ENCODE data around the gene POC5. TPM values are rescaled to one million over a fixed set of nuclear protein-coding genes. Genes with fewer than 3 reads are reported as not detected.

The POC5 gene
- total and polyA plus RNA-seq, 2 of the 13 experiments (the other 11 are each of a cell fraction or from before 2014, with no cell fraction given): 6.9 to 9.3 TPM

GRCh38 chr5:75706016-75706415 is 11.2 kb downstream of the POC5 start:
- ATAC-seq: no peak
- FAIRE-seq: no peak
- no peak for DNase-seq (ENCODE audit: low spot score)
- Histone ChIP-seq H3K4me3 (replicated peaks in 1 of 3; ENCODE audit: insufficient read depth in 1 of 3, low read depth in 2 of 3, low read length in 3 of 3) (no peak overlapping the region), H3K4me2 (ENCODE audit: low read depth, low read length) (no peak overlapping the region), H3K79me2 (ENCODE audit: insufficient read depth, low read length) (no peaks in the 10 kb centered on the region), H3K9me3 (ENCODE audit: low read length) (no peaks in the 10 kb centered on the region), H3K36me3 (replicated peaks in 1 of 2; ENCODE audit: control insufficient read depth in 1 of 2, insufficient read depth in 2 of 2, low read length in 2 of 2) (peaks cover 1 to 22% of the 10 kb centered on the region in 2 experiments; a peak in 1 of 5 replicates), H3K27ac (ENCODE audit: extremely low read length, insufficient read depth, low read length) (no peak overlapping the region), H4K20me1 (ENCODE audit: insufficient read depth, low read length) (no peaks in the 10 kb centered on the region), H3K9ac (ENCODE audit: insufficient read depth, low read depth, low read length) (no peak overlapping the region), H3K27me3 (ENCODE audit: control insufficient read depth in 1 of 2, insufficient read depth in 2 of 2, low read length in 2 of 2) (no peaks in the 10 kb centered on the region), H2AFZ (ENCODE audit: low read length) (no peak overlapping the region), H3K4me1 (ENCODE audit: insufficient read depth, low read length) (no peaks in the 10 kb centered on the region)
- ChIA-PET POLR2A (interaction anchor here (2.3 kb wide), 1 partner anchor 11 kb away, joined by 5 read pairs; the partner anchor contains the start of gene POC5), CTCF (ENCODE audit: low intra/inter-chr PET ratio, low total read pairs) (no interaction called here)
- no peak for TF ChIP-seq IRF9 (CRISPR knock-in tag; IDR thresholded peaks at IDR 0.05; ENCODE audit: borderline replicate concordance)
- no peak for TF ChIP-seq AHR (CRISPR knock-in tag; IDR thresholded peaks at IDR 0.05)
- in situ Hi-C loops (cut with HindIII; ENCODE audit: extremely low pct_ligation_motif_present, low pct_unique_long_range_greater_than_20kb) (no loop called here), intact Hi-C loops (cut with micrococcal nuclease; ENCODE audit: unreplicated experiment) (no loop called here)
- no TSS peak for BruUV-seq (replicated peaks)
- WGBS (ENCODE audit: low lambda C conversion rate): 100% methylated on average over 1 of the region's 1 CpG

GRCh38 chr5:75701856-75702255 is 15.4 kb downstream of the POC5 start:
- no TSS peak for BruUV-seq (replicated peaks)
- CTCF ChIA-PET (ENCODE audit: low intra/inter-chr PET ratio, low total read pairs): no interaction called here
- H4K20me1 ChIP-seq (ENCODE audit: insufficient read depth, low read length): no peaks in the 10 kb centered on the region
- 98% methylated on average over 4 of the region's 4 CpGs for WGBS (ENCODE audit: low lambda C conversion rate)
- POLR2A ChIA-PET: no interaction called here
- no peaks in the 10 kb centered on the region for H3K9me3 ChIP-seq (ENCODE audit: low read length)
- in situ Hi-C loops (cut with HindIII; ENCODE audit: extremely low pct_ligation_motif_present, low pct_unique_long_range_greater_than_20kb) (no loop called here), intact Hi-C loops (cut with micrococcal nuclease; ENCODE audit: unreplicated experiment) (no loop called here)
- no peak overlapping the region for H3K4me3 ChIP-seq (replicated peaks in 1 of 3; ENCODE audit: insufficient read depth in 1 of 3, low read depth in 2 of 3, low read length in 3 of 3)
- ATAC-seq (no peak), FAIRE-seq (no peak), DNase-seq (ENCODE audit: low spot score) (no peak)
- H3K36me3 ChIP-seq (replicated peaks in 1 of 2; ENCODE audit: control insufficient read depth in 1 of 2, insufficient read depth in 2 of 2, low read length in 2 of 2): 0 out of 5 replicates have a peak, but pooled peaks cover 1 to 8% of the 10 kb centered on the region in 2 experiments
- H3K4me1 ChIP-seq (ENCODE audit: insufficient read depth, low read length): no peaks in the 10 kb centered on the region
- no peak overlapping the region for H3K9ac ChIP-seq (ENCODE audit: insufficient read depth, low read depth, low read length)
- no peak overlapping the region for H3K27ac ChIP-seq (ENCODE audit: extremely low read length, insufficient read depth, low read length)
- H3K27me3 ChIP-seq (ENCODE audit: control insufficient read depth in 1 of 2, insufficient read depth in 2 of 2, low read length in 2 of 2): no peaks in the 10 kb centered on the region
- H3K79me2 ChIP-seq (ENCODE audit: insufficient read depth, low read length): no peaks in the 10 kb centered on the region
- H2AFZ ChIP-seq (ENCODE audit: low read length): no peak overlapping the region
- TF ChIP-seq STAT5B (CRISPR knock-in tag; IDR thresholded peaks at IDR 0.05) (no peak), TBL1XR1 (IDR thresholded peaks at IDR 0.05; ENCODE audit: borderline replicate concordance, low read length, partially characterized antibody) (no peak), AGO1 (IDR thresholded peaks at IDR 0.05; ENCODE audit: low read depth, low read length, poor library complexity, severe bottlenecking) (no peak), AHR (CRISPR knock-in tag; IDR thresholded peaks at IDR 0.05) (no peak), ZFP36 (IDR thresholded peaks at IDR 0.05; ENCODE audit: borderline replicate concordance, low read depth, low read length, partially characterized antibody) (no peak)
- TF ChIP-seq, protein P1, sequence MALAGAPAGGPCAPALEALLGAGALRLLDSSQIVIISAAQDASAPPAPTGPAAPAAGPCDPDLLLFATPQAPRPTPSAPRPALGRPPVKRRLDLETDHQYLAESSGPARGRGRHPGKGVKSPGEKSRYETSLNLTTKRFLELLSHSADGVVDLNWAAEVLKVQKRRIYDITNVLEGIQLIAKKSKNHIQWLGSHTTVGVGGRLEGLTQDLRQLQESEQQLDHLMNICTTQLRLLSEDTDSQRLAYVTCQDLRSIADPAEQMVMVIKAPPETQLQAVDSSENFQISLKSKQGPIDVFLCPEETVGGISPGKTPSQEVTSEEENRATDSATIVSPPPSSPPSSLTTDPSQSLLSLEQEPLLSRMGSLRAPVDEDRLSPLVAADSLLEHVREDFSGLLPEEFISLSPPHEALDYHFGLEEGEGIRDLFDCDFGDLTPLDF (CRISPR knock-in tag; IDR thresholded peaks at IDR 0.05): no peak
- TF ChIP-seq, protein P2, sequence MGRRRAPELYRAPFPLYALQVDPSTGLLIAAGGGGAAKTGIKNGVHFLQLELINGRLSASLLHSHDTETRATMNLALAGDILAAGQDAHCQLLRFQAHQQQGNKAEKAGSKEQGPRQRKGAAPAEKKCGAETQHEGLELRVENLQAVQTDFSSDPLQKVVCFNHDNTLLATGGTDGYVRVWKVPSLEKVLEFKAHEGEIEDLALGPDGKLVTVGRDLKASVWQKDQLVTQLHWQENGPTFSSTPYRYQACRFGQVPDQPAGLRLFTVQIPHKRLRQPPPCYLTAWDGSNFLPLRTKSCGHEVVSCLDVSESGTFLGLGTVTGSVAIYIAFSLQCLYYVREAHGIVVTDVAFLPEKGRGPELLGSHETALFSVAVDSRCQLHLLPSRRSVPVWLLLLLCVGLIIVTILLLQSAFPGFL (CRISPR knock-in tag; IDR thresholded peaks at IDR 0.05): no peak
- no peak overlapping the region for H3K4me2 ChIP-seq (ENCODE audit: low read depth, low read length)
